ENCODE data around the gene IL27RA. TPM values are rescaled to one million over a fixed set of nuclear protein-coding genes. Genes with fewer than 3 reads are reported as not detected.

The IL27RA gene
- total RNA-seq, 2 experiments from 2014 or later = 5.2 to 9.0 TPM

DNA sequence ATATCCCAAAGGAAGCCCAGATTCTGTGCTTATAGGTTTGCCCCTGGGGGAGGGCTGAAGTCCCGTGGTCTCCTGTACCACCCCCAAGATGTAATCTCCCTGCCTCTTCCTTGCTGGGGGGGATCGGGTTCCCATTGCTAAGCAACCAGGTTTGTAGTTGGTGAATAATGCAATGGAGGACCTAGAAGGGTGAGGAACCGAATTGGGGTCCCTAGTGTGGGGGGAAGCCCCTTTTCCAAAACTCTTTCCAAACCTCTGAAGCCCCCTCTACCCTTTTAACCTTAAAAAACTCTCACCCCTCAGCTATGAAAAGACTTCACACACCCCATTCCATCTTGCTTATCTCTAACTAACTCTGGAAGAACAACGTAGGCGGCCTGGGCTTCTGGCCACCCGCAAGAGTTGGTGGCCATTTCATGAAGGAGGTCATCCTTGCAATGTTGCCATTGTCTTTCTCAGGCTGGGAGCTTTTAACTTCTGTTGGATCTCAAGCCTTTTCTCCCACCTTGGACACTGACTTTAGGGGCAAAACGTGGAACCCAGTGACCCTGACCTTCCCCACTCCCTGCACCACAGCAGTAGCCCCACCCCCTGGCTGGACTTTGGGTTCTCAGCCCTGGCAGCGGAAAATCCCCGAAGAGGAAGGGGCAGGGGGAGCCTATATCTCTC is 29.7 kb downstream of the IL27RA start:
- TF ChIP-seq EZH2phosphoT487 (IDR thresholded peaks at IDR 0.05; ENCODE audit: borderline replicate concordance, low read depth, low read length) = no peak
- TF ChIP-seq, protein P1, sequence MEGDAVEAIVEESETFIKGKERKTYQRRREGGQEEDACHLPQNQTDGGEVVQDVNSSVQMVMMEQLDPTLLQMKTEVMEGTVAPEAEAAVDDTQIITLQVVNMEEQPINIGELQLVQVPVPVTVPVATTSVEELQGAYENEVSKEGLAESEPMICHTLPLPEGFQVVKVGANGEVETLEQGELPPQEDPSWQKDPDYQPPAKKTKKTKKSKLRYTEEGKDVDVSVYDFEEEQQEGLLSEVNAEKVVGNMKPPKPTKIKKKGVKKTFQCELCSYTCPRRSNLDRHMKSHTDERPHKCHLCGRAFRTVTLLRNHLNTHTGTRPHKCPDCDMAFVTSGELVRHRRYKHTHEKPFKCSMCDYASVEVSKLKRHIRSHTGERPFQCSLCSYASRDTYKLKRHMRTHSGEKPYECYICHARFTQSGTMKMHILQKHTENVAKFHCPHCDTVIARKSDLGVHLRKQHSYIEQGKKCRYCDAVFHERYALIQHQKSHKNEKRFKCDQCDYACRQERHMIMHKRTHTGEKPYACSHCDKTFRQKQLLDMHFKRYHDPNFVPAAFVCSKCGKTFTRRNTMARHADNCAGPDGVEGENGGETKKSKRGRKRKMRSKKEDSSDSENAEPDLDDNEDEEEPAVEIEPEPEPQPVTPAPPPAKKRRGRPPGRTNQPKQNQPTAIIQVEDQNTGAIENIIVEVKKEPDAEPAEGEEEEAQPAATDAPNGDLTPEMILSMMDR (conservative IDR thresholded peaks at IDR 0.05; ENCODE audit: low read length) = no peak
- intact Hi-C loops (cut with micrococcal nuclease; ENCODE audit: unreplicated experiment) = no loop called here
- Histone ChIP-seq H3K36me3 (ENCODE audit: insufficient read depth, low read length) (no peaks in the 10 kb centered on the region), H3K27ac (ENCODE audit: low read depth, low read length, poor library complexity, severe bottlenecking) (no peak overlapping the region), H3K4me3 (ENCODE audit: low read depth, low read length, poor library complexity, severe bottlenecking) (no peak overlapping the region), H3K9me2 (ENCODE audit: insufficient read depth, low read length) (no peaks in the 10 kb centered on the region), H3K79me2 (ENCODE audit: insufficient read depth, low read depth, low read length) (no peaks in the 10 kb centered on the region), H3K4me2 (ENCODE audit: low read length) (no peak overlapping the region), H3K4me1 (ENCODE audit: insufficient read depth, low read length, poor library complexity, severe bottlenecking) (peaks cover 6% of the 10 kb centered on the region), H3K9me3 (ENCODE audit: low read length) (no peaks in the 10 kb centered on the region), H2AFZ (ENCODE audit: low read length) (no peak overlapping the region), H4K20me1 (ENCODE audit: insufficient read depth, low read length) (no peaks in the 10 kb centered on the region)
- BruUV-seq (replicated peaks) = no TSS peak
- ChIA-PET CTCF (ENCODE audit: unreplicated experiment) (no interaction called here), POLR2A (interaction anchor here (0.6 kb wide), 1 partner anchor 186 kb away, joined by 4 read pairs; no protein-coding TSS in a partner anchor)
- no peak for DNase-seq (ENCODE audit: low spot score)

DNA sequence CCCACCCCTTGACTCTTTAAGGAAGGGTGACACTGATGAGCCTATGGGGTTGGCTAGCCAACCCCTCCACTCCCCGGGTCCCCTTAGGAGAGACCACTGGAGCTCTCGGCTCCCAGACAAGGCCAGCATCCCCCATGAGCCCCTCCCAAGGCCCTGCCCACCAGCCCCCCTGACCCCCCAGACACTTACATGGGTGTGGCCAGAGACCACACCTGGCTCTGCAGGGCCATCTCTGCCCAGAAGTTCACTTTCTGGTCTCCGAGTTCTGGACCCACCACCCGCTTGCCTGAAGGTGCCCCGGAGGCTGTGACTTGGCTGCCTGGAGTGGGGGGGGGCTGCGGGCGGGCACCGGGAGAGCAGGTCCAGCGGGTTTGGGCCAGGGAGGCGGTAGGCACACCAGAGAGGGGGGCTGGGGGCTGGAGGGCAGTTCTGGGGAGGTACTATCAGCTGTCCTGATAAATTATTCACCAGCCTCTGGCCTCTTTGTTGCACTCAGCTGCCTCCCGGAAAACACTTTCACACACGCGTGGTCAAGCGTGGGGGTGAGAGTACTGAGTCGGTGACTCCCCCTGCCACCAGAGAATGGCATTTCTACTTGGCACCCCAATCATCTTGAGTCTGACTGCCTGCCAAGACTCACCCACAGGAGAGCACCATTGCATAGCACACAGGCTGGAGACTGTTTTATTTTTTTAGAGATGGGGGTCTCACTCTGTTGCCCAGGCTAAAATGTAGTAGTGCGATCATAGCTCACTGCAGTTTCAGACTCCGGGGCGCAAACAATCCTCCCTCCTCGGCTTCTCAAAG is 30.4 kb downstream of the IL27RA start, which contains the start of gene PALM3:
PALM3 (minus strand) TSS at position 326 of the 807 bp plus-strand sequence; CDS start at position 230, 96 bp downstream.
- POLR2A ChIA-PET = interaction anchor here (0.6 kb wide), 1 partner anchor 187 kb away, joined by 4 read pairs; no protein-coding TSS in a partner anchor
- intact Hi-C loops (cut with micrococcal nuclease; ENCODE audit: unreplicated experiment) = no loop called here
- Histone ChIP-seq H4K20me1 (ENCODE audit: insufficient read depth, low read length) (no peaks in the 10 kb centered on the region), H3K9me2 (ENCODE audit: insufficient read depth, low read length) (no peaks in the 10 kb centered on the region), H2AFZ (ENCODE audit: low read length) (no peak within 1 kb of the TSS), H3K4me2 (ENCODE audit: low read length) (no peak within 1 kb of the TSS), H3K79me2 (ENCODE audit: insufficient read depth, low read depth, low read length) (no peaks in the 10 kb centered on the region), H3K36me3 (ENCODE audit: insufficient read depth, low read length) (no peaks in the 10 kb centered on the region), H3K27ac (ENCODE audit: low read depth, low read length, poor library complexity, severe bottlenecking) (no peak within 1 kb of the TSS), H3K4me1 (ENCODE audit: insufficient read depth, low read length, poor library complexity, severe bottlenecking) (peaks cover 6% of the 10 kb centered on the region), H3K4me3 (ENCODE audit: low read depth, low read length, poor library complexity, severe bottlenecking) (no peak within 1 kb of the TSS), H3K9me3 (ENCODE audit: low read length) (no peaks in the 10 kb centered on the region)
- DNase-seq (ENCODE audit: low spot score) = no peak
- CTCF ChIA-PET (ENCODE audit: unreplicated experiment) = no interaction called here
- no peak for TF ChIP-seq EZH2phosphoT487 (IDR thresholded peaks at IDR 0.05; ENCODE audit: borderline replicate concordance, low read depth, low read length)
- TF ChIP-seq, protein P1 (conservative IDR thresholded peaks at IDR 0.05; ENCODE audit: low read length) = no peak
- no TSS peak for BruUV-seq (replicated peaks)

DNA sequence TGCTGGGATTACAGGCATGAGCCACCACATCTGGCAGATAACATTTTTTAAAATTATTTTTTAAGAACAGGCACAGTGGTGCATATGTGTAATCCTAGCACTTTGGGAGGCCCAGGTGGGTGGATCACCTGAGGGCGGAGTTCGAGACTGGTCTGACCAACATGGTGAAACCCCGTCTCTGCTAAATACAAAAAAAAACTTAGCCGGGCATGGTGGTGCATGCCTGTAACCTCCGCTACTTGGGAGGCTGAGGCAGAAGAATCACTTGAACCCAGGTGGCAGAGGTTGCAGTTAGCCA is 30.9 kb downstream of the IL27RA start:
- CTCF ChIA-PET (ENCODE audit: unreplicated experiment) = no interaction called here
- no TSS peak for BruUV-seq (replicated peaks)
- POLR2A ChIA-PET = no interaction called here

More for the DNA sequence above, 30.9 kb downstream of the IL27RA start:
- H3K9me3 ChIP-seq (ENCODE audit: low read length) = no peaks in the 10 kb centered on the region
- intact Hi-C loops (cut with micrococcal nuclease; ENCODE audit: unreplicated experiment) = no loop called here
- H3K4me2 ChIP-seq (ENCODE audit: low read length) = no peak overlapping the region
- no peaks in the 10 kb centered on the region for H3K79me2 ChIP-seq (ENCODE audit: insufficient read depth, low read depth, low read length)
- H3K27ac ChIP-seq (ENCODE audit: low read depth, low read length, poor library complexity, severe bottlenecking) = no peak overlapping the region
- H3K36me3 ChIP-seq (ENCODE audit: insufficient read depth, low read length) = no peaks in the 10 kb centered on the region
- H3K4me1 ChIP-seq (ENCODE audit: insufficient read depth, low read length, poor library complexity, severe bottlenecking) = peaks cover 6% of the 10 kb centered on the region
- no peak overlapping the region for H2AFZ ChIP-seq (ENCODE audit: low read length)
- no peak for DNase-seq (ENCODE audit: low spot score)
- no peaks in the 10 kb centered on the region for H3K9me2 ChIP-seq (ENCODE audit: insufficient read depth, low read length)
- no peaks in the 10 kb centered on the region for H4K20me1 ChIP-seq (ENCODE audit: insufficient read depth, low read length)
- no peak for TF ChIP-seq EZH2phosphoT487 (IDR thresholded peaks at IDR 0.05; ENCODE audit: borderline replicate concordance, low read depth, low read length)
- TF ChIP-seq, protein P1 (conservative IDR thresholded peaks at IDR 0.05; ENCODE audit: low read length) = no peak
- no peak overlapping the region for H3K4me3 ChIP-seq (ENCODE audit: low read depth, low read length, poor library complexity, severe bottlenecking)

Data from OCI-LY7 (cell line).